K562 (cell line): ENCODE measurements around the gene ADPRHL1. TPM values are rescaled to one million over a fixed set of nuclear protein-coding genes. Genes with fewer than 3 reads are reported as not detected.

Experiments
- NELFE ChIP-seq: IDR thresholded peaks from 2 replicates; pipeline ENCODE4 v1.6.1; 2011; ENCODE audit warnings: mild to moderate bottlenecking; ENCODE audit not compliant: insufficient read depth, insufficient read length
- STAT5A ChIP-seq: IDR thresholded peaks from 2 replicates; pipeline ENCODE4 v1.6.1; 2012; ENCODE audit warnings: low read length, inconsistent platforms, borderline replicate concordance
- ZFP36 ChIP-seq: fragments of 150-350 bp; IDR thresholded peaks from 2 replicates; pipeline ENCODE4 v1.6.1; 2018; ENCODE audit warnings: low read length, low read depth; ENCODE audit not compliant: partially characterized antibody
- ZNF699 ChIP-seq: fragments of 250-450 bp; sonication (Bioruptor Pico); IDR thresholded peaks from 2 replicates; pipeline ENCODE4 v1.8.0; 2021; ENCODE audit warnings: mild to moderate bottlenecking, moderate library complexity; ENCODE audit not compliant: insufficient replicate concordance
- polyA plus RNA-seq, 8 experiments: library from polyadenylated mRNA; depleted of rRNA in 4 of 8; stranded (reverse) in 5 of 8; unstranded in 3 of 8; fragments of >200 nt; fragmentation: Nextera tagmentation in 2 of 8; fragmentation: Illumina TruSeq in 1 of 8; extraction: Ambion mirVana in 2 of 8; extraction: Trizol in 1 of 8; gene quantifications; 2 replicates each; pipeline versions ENCODE4 v1.2.1 to v1.2.3, GENCODE V29; 2011 to 2014; ENCODE audit warnings: inconsistent platforms in 1 of 8, missing spikeins in 1 of 8
- total RNA-seq, 7 experiments: library from RNA; depleted of rRNA in 6 of 7; stranded (reverse); fragments of >200 nt in 6 of 7; fragmentation: Illumina TruSeq in 2 of 7; extraction: Trizol in 2 of 7; gene quantifications; 2 replicates each; pipeline versions ENCODE4 v1.2.1 to v1.2.3, GENCODE V29; 2011 to 2021; ENCODE audit warnings: low replicate concordance in 1 of 7
- TF ChIP-seq, protein P1 (sequence below): fragments of 450-650 bp; IDR thresholded peaks from 2 replicates; pipeline ENCODE4 v1.6.1; 2016; ENCODE audit warnings: mild to moderate bottlenecking, moderate library complexity
- TF ChIP-seq, protein P2 (sequence below): fragments of 450-650 bp; IDR thresholded peaks from 2 replicates; pipeline ENCODE4 v1.6.1; 2018; ENCODE audit not compliant: partially characterized antibody
- TF ChIP-seq, protein P3 (sequence below): fragments of 450-650 bp; IDR thresholded peaks from one replicate; pipeline ENCODE4 v1.6.1; 2018; ENCODE audit warnings: mild to moderate bottlenecking, moderate library complexity; ENCODE audit not compliant: partially characterized antibody
- TF ChIP-seq, protein P4 (sequence below): fragments of 250-450 bp; sonication (Bioruptor Pico); IDR thresholded peaks from 2 replicates; pipeline ENCODE4 v1.8.0; 2022; ENCODE audit warnings: inconsistent platforms

Gene ADPRHL1
- total and polyA plus RNA-seq, 9 of the 15 experiments (the other 6 are each of a cell fraction or from before 2014, with no cell fraction given), result 0.06 to 0.76 (median 0.37) TPM; not detected in 1

- TF ChIP-seq, protein P1, sequence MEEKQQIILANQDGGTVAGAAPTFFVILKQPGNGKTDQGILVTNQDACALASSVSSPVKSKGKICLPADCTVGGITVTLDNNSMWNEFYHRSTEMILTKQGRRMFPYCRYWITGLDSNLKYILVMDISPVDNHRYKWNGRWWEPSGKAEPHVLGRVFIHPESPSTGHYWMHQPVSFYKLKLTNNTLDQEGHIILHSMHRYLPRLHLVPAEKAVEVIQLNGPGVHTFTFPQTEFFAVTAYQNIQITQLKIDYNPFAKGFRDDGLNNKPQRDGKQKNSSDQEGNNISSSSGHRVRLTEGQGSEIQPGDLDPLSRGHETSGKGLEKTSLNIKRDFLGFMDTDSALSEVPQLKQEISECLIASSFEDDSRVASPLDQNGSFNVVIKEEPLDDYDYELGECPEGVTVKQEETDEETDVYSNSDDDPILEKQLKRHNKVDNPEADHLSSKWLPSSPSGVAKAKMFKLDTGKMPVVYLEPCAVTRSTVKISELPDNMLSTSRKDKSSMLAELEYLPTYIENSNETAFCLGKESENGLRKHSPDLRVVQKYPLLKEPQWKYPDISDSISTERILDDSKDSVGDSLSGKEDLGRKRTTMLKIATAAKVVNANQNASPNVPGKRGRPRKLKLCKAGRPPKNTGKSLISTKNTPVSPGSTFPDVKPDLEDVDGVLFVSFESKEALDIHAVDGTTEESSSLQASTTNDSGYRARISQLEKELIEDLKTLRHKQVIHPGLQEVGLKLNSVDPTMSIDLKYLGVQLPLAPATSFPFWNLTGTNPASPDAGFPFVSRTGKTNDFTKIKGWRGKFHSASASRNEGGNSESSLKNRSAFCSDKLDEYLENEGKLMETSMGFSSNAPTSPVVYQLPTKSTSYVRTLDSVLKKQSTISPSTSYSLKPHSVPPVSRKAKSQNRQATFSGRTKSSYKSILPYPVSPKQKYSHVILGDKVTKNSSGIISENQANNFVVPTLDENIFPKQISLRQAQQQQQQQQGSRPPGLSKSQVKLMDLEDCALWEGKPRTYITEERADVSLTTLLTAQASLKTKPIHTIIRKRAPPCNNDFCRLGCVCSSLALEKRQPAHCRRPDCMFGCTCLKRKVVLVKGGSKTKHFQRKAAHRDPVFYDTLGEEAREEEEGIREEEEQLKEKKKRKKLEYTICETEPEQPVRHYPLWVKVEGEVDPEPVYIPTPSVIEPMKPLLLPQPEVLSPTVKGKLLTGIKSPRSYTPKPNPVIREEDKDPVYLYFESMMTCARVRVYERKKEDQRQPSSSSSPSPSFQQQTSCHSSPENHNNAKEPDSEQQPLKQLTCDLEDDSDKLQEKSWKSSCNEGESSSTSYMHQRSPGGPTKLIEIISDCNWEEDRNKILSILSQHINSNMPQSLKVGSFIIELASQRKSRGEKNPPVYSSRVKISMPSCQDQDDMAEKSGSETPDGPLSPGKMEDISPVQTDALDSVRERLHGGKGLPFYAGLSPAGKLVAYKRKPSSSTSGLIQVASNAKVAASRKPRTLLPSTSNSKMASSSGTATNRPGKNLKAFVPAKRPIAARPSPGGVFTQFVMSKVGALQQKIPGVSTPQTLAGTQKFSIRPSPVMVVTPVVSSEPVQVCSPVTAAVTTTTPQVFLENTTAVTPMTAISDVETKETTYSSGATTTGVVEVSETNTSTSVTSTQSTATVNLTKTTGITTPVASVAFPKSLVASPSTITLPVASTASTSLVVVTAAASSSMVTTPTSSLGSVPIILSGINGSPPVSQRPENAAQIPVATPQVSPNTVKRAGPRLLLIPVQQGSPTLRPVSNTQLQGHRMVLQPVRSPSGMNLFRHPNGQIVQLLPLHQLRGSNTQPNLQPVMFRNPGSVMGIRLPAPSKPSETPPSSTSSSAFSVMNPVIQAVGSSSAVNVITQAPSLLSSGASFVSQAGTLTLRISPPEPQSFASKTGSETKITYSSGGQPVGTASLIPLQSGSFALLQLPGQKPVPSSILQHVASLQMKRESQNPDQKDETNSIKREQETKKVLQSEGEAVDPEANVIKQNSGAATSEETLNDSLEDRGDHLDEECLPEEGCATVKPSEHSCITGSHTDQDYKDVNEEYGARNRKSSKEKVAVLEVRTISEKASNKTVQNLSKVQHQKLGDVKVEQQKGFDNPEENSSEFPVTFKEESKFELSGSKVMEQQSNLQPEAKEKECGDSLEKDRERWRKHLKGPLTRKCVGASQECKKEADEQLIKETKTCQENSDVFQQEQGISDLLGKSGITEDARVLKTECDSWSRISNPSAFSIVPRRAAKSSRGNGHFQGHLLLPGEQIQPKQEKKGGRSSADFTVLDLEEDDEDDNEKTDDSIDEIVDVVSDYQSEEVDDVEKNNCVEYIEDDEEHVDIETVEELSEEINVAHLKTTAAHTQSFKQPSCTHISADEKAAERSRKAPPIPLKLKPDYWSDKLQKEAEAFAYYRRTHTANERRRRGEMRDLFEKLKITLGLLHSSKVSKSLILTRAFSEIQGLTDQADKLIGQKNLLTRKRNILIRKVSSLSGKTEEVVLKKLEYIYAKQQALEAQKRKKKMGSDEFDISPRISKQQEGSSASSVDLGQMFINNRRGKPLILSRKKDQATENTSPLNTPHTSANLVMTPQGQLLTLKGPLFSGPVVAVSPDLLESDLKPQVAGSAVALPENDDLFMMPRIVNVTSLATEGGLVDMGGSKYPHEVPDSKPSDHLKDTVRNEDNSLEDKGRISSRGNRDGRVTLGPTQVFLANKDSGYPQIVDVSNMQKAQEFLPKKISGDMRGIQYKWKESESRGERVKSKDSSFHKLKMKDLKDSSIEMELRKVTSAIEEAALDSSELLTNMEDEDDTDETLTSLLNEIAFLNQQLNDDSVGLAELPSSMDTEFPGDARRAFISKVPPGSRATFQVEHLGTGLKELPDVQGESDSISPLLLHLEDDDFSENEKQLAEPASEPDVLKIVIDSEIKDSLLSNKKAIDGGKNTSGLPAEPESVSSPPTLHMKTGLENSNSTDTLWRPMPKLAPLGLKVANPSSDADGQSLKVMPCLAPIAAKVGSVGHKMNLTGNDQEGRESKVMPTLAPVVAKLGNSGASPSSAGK, result no peak
- TF ChIP-seq, protein P2, sequence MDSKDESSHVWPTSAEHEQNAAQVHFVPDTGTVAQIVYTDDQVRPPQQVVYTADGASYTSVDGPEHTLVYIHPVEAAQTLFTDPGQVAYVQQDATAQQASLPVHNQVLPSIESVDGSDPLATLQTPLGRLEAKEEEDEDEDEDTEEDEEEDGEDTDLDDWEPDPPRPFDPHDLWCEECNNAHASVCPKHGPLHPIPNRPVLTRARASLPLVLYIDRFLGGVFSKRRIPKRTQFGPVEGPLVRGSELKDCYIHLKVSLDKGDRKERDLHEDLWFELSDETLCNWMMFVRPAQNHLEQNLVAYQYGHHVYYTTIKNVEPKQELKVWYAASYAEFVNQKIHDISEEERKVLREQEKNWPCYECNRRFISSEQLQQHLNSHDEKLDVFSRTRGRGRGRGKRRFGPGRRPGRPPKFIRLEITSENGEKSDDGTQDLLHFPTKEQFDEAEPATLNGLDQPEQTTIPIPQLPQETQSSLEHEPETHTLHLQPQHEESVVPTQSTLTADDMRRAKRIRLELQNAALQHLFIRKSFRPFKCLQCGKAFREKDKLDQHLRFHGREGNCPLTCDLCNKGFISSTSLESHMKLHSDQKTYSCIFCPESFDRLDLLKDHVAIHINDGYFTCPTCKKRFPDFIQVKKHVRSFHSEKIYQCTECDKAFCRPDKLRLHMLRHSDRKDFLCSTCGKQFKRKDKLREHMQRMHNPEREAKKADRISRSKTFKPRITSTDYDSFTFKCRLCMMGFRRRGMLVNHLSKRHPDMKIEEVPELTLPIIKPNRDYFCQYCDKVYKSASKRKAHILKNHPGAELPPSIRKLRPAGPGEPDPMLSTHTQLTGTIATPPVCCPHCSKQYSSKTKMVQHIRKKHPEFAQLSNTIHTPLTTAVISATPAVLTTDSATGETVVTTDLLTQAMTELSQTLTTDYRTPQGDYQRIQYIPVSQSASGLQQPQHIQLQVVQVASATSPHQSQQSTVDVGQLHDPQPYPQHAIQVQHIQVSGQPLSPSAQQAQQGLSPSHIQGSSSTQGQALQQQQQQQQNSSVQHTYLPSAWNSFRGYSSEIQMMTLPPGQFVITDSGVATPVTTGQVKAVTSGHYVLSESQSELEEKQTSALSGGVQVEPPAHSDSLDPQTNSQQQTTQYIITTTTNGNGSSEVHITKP, result no peak
- no peak for TF ChIP-seq NELFE
- no peak for TF ChIP-seq ZFP36
- peak; percentile 42; the same call in 1 of the 2 replicates for TF ChIP-seq STAT5A
- no peak for TF ChIP-seq ZNF699 (CRISPR knock-in tag)
- TF ChIP-seq, protein P3, sequence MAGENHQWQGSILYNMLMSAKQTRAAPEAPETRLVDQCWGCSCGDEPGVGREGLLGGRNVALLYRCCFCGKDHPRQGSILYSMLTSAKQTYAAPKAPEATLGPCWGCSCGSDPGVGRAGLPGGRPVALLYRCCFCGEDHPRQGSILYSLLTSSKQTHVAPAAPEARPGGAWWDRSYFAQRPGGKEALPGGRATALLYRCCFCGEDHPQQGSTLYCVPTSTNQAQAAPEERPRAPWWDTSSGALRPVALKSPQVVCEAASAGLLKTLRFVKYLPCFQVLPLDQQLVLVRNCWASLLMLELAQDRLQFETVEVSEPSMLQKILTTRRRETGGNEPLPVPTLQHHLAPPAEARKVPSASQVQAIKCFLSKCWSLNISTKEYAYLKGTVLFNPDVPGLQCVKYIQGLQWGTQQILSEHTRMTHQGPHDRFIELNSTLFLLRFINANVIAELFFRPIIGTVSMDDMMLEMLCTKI, result no peak
- TF ChIP-seq, protein P4, sequence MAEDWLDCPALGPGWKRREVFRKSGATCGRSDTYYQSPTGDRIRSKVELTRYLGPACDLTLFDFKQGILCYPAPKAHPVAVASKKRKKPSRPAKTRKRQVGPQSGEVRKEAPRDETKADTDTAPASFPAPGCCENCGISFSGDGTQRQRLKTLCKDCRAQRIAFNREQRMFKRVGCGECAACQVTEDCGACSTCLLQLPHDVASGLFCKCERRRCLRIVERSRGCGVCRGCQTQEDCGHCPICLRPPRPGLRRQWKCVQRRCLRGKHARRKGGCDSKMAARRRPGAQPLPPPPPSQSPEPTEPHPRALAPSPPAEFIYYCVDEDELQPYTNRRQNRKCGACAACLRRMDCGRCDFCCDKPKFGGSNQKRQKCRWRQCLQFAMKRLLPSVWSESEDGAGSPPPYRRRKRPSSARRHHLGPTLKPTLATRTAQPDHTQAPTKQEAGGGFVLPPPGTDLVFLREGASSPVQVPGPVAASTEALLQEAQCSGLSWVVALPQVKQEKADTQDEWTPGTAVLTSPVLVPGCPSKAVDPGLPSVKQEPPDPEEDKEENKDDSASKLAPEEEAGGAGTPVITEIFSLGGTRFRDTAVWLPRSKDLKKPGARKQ (CRISPR knock-in tag), result no peak
Observed at GRCh38 chr13:113419531-113420193, 33.6 kb downstream of the ADPRHL1 start (continued).
